T-helper 9 cell (primary cell): Measurements from ENCODE around the gene PGR.

ENCODE experiments used
- DNase-seq: peaks from one replicate; pipeline ENCODE4 v3.0.0-alpha.2; 2020

PGR gene

GRCh38 chr11:101008961-101009689 lies 120.5 kb downstream of the PGR start:
- no peak for DNase-seq

GRCh38 chr11:101003468-101003867 lies 126.1 kb downstream of the PGR start:
- no peak for DNase-seq

GRCh38 chr11:100999756-101000155 lies 129.9 kb downstream of the PGR start:
- no peak for DNase-seq

GRCh38 chr11:100994966-100995365 lies 134.6 kb downstream of the PGR start:
- DNase-seq = no peak

GRCh38 chr11:100991541-100991940 lies 138.1 kb downstream of the PGR start:
- DNase-seq = no peak

- DNase-seq = no peak
These were observed 138.7 kb downstream of the PGR start for GRCh38 chr11:100990931-100991330.

- no peak for DNase-seq
These were observed 144.9 kb downstream of the PGR start for GRCh38 chr11:100984668-100985067.

GRCh38 chr11:100981196-100981824 lies 148.3 kb downstream of the PGR start:
- DNase-seq = no peak

- no peak for DNase-seq
These were observed 149.5 kb downstream of the PGR start for GRCh38 chr11:100980156-100980555.
